Endodermal cell (in vitro differentiated cells): ENCODE results near the gene AFF3. TPM values are rescaled to one million over a fixed set of nuclear protein-coding genes. Genes with fewer than 3 reads are reported as not detected.
A peak's percentile ranks its signal among the peaks of the same experiment; 100 is the strongest.

Experiments
- DNase-seq: peaks from one replicate; pipeline ENCODE4 v3.0.0-alpha.2; 2017
- H3K27ac ChIP-seq: 2 replicates; pipeline ENCODE4 v1.5.1; 2013; ENCODE audit warnings: mild to moderate bottlenecking, low read depth, low read length, moderate library complexity
- H3K27me3 ChIP-seq: 2 replicates; pipeline ENCODE4 v1.6.1; 2013; ENCODE audit warnings: mild to moderate bottlenecking, low read length, moderate library complexity; ENCODE audit not compliant: insufficient read depth, control insufficient read depth, poor library complexity, severe bottlenecking
- H3K36me3 ChIP-seq: 2 replicates; pipeline ENCODE4 v1.7.0; 2013; ENCODE audit warnings: mild to moderate bottlenecking, low read length, moderate library complexity; ENCODE audit not compliant: control insufficient read depth, insufficient read depth
- H3K4me1 ChIP-seq: one replicate; pipeline ENCODE4 v1.7.0; 2013; ENCODE audit warnings: low read length; ENCODE audit not compliant: control insufficient read depth, insufficient read depth
- H3K4me3 ChIP-seq: 2 replicates; pipeline ENCODE4 v1.5.1; 2013; ENCODE audit warnings: mild to moderate bottlenecking, low read length, moderate library complexity
- H3K9ac ChIP-seq: 2 replicates; pipeline ENCODE4 v1.6.1; 2013; ENCODE audit warnings: mild to moderate bottlenecking, low read length, moderate library complexity; ENCODE audit not compliant: poor library complexity, severe bottlenecking; ENCODE audit errors: extremely low read depth
- H3K9me3 ChIP-seq: 2 replicates; pipeline ENCODE4 v1.6.1; 2013; ENCODE audit warnings: mild to moderate bottlenecking, low read length, moderate library complexity; ENCODE audit not compliant: control insufficient read depth
- H3K27ac Mint-ChIP-seq: 2 replicates; pipeline ENCODE4 v1.8.0; 2020; ENCODE audit warnings: mixed read lengths
- H3K27me3 Mint-ChIP-seq: 2 replicates; pipeline ENCODE4 v1.8.0; 2021; ENCODE audit warnings: mild to moderate bottlenecking, mixed read lengths; ENCODE audit not compliant: insufficient read depth
- H3K36me3 Mint-ChIP-seq: 2 replicates; pipeline ENCODE4 v1.8.0; 2020; ENCODE audit warnings: low read depth, mixed read lengths
- H3K4me1 Mint-ChIP-seq: 2 replicates; pipeline ENCODE4 v1.8.0; 2020; ENCODE audit warnings: mixed read lengths
- H3K4me3 Mint-ChIP-seq: 2 replicates; pipeline ENCODE4 v1.8.0; 2020; ENCODE audit warnings: mild to moderate bottlenecking, moderate library complexity, mixed read lengths
- H3K9me3 Mint-ChIP-seq: 2 replicates; pipeline ENCODE4 v1.8.0; 2020; ENCODE audit warnings: mild to moderate bottlenecking, mixed read lengths
- WGBS, 2 experiments: methylation state at CpG; one replicate each; pipeline versions ENCODE4 v1.1.5 to v1.1.7; 2013; ENCODE audit warnings: missing lambda C conversion rate in 2 of 2, mixed read lengths in 1 of 2; ENCODE audit not compliant: insufficient coverage in 1 of 2, insufficient read length in 1 of 2; 5-methylcytosine and 5-hydroxymethylcytosine counted together
- total RNA-seq, 2 donors: library from RNA; stranded (reverse); fragmentation: NEBNext Ultra II Directional in 1 of 2; extraction: Animal tissue kit (Norgen Biotek cat#: 25700) in 1 of 2; gene quantifications; 2 replicates in 1 of 2; 3 replicates in 1 of 2; pipeline ENCODE4 v1.2.1, GENCODE V29; 2021
- TF ChIP-seq, protein P1 (sequence below): fragments of 200-600 bp; sonication (generic); conservative IDR thresholded peaks from 2 replicates; pipeline ENCODE4 v1.5.0; 2021; ENCODE audit warnings: antibody characterized with exemption, mild to moderate bottlenecking

Gene AFF3
- total RNA-seq, 2 donors from 2014 or later: 0.62 to 0.73 TPM

- Mint-ChIP-seq H3K27ac (no peak overlapping the region), H3K9me3 (no peaks in the 10 kb centered on the region), H3K4me3 (no peak overlapping the region), H3K4me1 (peaks cover 11% of the 10 kb centered on the region), H3K27me3 (no peaks in the 10 kb centered on the region), H3K36me3 (no peaks in the 10 kb centered on the region)
- Histone ChIP-seq H3K27ac (peak overlapping the region; percentile 92), H3K4me3 (no peak overlapping the region), H3K27me3 (no peaks in the 10 kb centered on the region), H3K36me3 (no peaks in the 10 kb centered on the region), H3K9ac (no peak overlapping the region), H3K9me3 (no peaks in the 10 kb centered on the region), H3K4me1 (no peaks in the 10 kb centered on the region)
- 85 to 100% methylated on average over 1 to 3 of the region's 3 CpGs for WGBS, 2 experiments
- TF ChIP-seq, protein P1, sequence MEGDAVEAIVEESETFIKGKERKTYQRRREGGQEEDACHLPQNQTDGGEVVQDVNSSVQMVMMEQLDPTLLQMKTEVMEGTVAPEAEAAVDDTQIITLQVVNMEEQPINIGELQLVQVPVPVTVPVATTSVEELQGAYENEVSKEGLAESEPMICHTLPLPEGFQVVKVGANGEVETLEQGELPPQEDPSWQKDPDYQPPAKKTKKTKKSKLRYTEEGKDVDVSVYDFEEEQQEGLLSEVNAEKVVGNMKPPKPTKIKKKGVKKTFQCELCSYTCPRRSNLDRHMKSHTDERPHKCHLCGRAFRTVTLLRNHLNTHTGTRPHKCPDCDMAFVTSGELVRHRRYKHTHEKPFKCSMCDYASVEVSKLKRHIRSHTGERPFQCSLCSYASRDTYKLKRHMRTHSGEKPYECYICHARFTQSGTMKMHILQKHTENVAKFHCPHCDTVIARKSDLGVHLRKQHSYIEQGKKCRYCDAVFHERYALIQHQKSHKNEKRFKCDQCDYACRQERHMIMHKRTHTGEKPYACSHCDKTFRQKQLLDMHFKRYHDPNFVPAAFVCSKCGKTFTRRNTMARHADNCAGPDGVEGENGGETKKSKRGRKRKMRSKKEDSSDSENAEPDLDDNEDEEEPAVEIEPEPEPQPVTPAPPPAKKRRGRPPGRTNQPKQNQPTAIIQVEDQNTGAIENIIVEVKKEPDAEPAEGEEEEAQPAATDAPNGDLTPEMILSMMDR: no peak
- DNase-seq: no peak
Observed at GRCh38 chr2:99880964-99881294, 261.5 kb downstream of the AFF3 start.

DNA sequence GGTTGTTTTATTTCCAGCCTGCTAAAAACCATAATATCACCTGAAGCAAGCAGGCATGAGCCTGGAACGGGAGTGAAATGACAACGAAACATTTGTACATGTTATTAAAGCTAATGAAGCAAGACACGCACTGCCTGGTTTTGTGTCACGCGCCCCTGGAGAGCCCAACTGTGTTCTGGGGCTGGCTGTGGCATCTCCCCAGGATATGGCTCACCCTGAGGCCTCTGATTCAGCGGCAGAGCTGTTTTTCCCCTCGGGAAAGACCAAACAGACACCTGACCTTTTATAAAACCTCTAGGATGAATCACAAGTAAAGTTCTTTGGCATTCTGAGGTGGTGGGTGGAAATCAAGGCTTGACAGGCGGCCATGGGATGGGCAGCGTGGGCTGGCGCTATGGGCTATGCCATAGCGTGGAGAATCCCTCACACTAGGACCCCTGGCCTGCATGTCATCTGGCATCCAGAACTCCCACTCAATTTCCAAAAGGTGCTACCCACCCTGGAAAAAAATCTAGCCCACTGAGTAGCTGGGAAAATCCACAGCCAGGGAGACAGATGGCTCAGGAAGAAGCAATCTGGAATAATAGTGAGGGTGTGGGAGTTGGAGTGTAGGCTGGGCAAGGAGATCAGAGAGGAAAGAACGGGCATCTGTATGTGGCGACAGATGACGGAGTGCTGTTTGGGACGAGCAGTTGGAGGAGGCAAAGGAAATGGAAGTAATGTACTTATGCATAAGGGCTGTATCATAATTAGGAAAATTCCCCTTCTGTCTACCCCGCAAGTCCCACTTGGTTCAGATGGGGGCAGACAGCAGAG, 262.0 kb downstream of the AFF3 start:
- Histone ChIP-seq H3K9me3 (no peaks in the 10 kb centered on the region), H3K27ac (peak overlapping the region; percentile 92), H3K4me3 (no peak overlapping the region), H3K4me1 (no peaks in the 10 kb centered on the region), H3K36me3 (no peaks in the 10 kb centered on the region), H3K27me3 (no peaks in the 10 kb centered on the region), H3K9ac (no peak overlapping the region)
- Mint-ChIP-seq H3K9me3 (no peaks in the 10 kb centered on the region), H3K27ac (no peak overlapping the region), H3K27me3 (no peaks in the 10 kb centered on the region), H3K4me1 (peaks cover 11% of the 10 kb centered on the region), H3K4me3 (no peak overlapping the region), H3K36me3 (no peaks in the 10 kb centered on the region)
- WGBS, 2 experiments: 66 to 95% methylated on average over 5 to 16 of the region's 16 CpGs
- TF ChIP-seq, protein P1: no peak
- no peak for DNase-seq

DNA sequence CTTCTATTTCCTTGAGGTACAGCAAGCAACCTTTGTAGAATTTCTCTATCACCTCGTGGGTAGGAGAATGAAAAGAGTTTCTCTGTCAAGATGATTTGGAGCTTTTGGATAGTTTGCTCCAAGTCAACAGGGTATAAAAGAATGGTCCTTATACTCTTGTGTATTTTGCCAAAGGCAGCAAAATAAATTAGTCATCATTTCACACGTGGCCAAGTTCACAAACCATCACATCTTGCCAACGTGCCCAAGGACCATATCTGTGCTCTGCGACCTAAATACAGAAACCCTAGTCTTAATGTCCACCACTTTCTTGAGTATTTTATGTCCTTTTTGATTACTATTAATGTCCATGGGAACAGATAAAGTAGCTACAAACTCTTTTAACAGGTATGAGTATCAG, 262.9 kb downstream of the AFF3 start:
- no peak overlapping the region for H3K27ac Mint-ChIP-seq
- no peaks in the 10 kb centered on the region for H3K27me3 ChIP-seq
- DNase-seq: no peak
- H3K4me1 ChIP-seq: no peaks in the 10 kb centered on the region
- H3K4me3 Mint-ChIP-seq: no peak overlapping the region
- WGBS, 2 experiments: 74 to 94% methylated on average over 2 to 4 of the region's 4 CpGs
- peaks cover 11% of the 10 kb centered on the region for H3K4me1 Mint-ChIP-seq
- H3K36me3 Mint-ChIP-seq: no peaks in the 10 kb centered on the region
- no peaks in the 10 kb centered on the region for H3K9me3 Mint-ChIP-seq
- no peaks in the 10 kb centered on the region for H3K36me3 ChIP-seq
- TF ChIP-seq, protein P1: no peak
- H3K9ac ChIP-seq: no peak overlapping the region
- no peak overlapping the region for H3K27ac ChIP-seq
- H3K4me3 ChIP-seq: no peak overlapping the region
- H3K27me3 Mint-ChIP-seq: no peaks in the 10 kb centered on the region
- H3K9me3 ChIP-seq: no peaks in the 10 kb centered on the region
